Smooth muscle cell (in vitro differentiated cells): ENCODE measurements around the gene PHKG2. TPM values are rescaled to one million over a fixed set of nuclear protein-coding genes. Genes with fewer than 3 reads are reported as not detected.
A peak's percentile ranks its signal among the peaks of the same experiment; 100 is the strongest.

Source experiments
- DNase-seq: peaks from one replicate; lab custom pipeline; 2025; ENCODE audit not compliant: unreplicated experiment; lab: John Stamatoyannopoulos, UW
- H2AFZ ChIP-seq: fragments of 200-600 bp; sonication (generic); 2 replicates; pipeline ENCODE4 v1.6.0; 2016; ENCODE audit warnings: antibody characterized with exemption, low read depth, mild to moderate bottlenecking
- H3F3A ChIP-seq: fragments of 200-600 bp; sonication (generic); 2 replicates; pipeline ENCODE4 v1.6.0; 2017; ENCODE audit warnings: antibody characterized with exemption, low read depth
- H3K27ac ChIP-seq: fragments of 200-600 bp; sonication (generic); 2 replicates; pipeline ENCODE4 v1.5.1; 2016; ENCODE audit warnings: low read depth, mild to moderate bottlenecking
- H3K27me3 ChIP-seq: fragments of 200-600 bp; sonication (generic); 2 replicates; pipeline ENCODE4 v1.6.1; 2016; ENCODE audit warnings: low read depth, mild to moderate bottlenecking
- H3K36me3 ChIP-seq: fragments of 200-600 bp; sonication (generic); 2 replicates; pipeline ENCODE4 v1.5.1; 2016; ENCODE audit warnings: low read depth
- H3K4me1 ChIP-seq: fragments of 200-600 bp; sonication (generic); 2 replicates; pipeline ENCODE4 v1.5.1; 2016; ENCODE audit warnings: low read depth
- H3K4me2 ChIP-seq: fragments of 200-600 bp; sonication (generic); 2 replicates; pipeline ENCODE4 v1.6.0; 2016; ENCODE audit warnings: mild to moderate bottlenecking
- H3K4me3 ChIP-seq: fragments of 200-600 bp; sonication (generic); 2 replicates; pipeline ENCODE4 v1.5.1; 2016; ENCODE audit warnings: mild to moderate bottlenecking
- H3K79me2 ChIP-seq: fragments of 200-600 bp; sonication (generic); 2 replicates; pipeline ENCODE4 v1.6.0; 2016; ENCODE audit warnings: low read depth, mild to moderate bottlenecking
- H3K9ac ChIP-seq: fragments of 200-600 bp; sonication (generic); 2 replicates; pipeline ENCODE4 v1.6.0; 2016; ENCODE audit warnings: low read depth
- H3K9me3 ChIP-seq: fragments of 200-600 bp; sonication (generic); replicated peaks from 2 replicates; pipeline ENCODE4 v1.5.1; 2016; ENCODE audit warnings: low read depth
- H4K20me1 ChIP-seq: fragments of 200-600 bp; sonication (generic); 2 replicates; pipeline ENCODE4 v1.6.0; 2016; ENCODE audit warnings: low read depth
- CTCF ChIP-seq: fragments of 200-600 bp; sonication (generic); IDR thresholded peaks from 2 replicates; pipeline ENCODE4 v1.5.1; 2017; ENCODE audit warnings: borderline replicate concordance, mild to moderate bottlenecking, antibody characterized with exemption; ENCODE audit not compliant: insufficient read depth, poor library complexity, severe bottlenecking
- WGBS: methylation state at CpG from one replicate; pipeline ENCODE4 v1.1.7; 2016; ENCODE audit warnings: low lambda C conversion rate; 5-methylcytosine and 5-hydroxymethylcytosine counted together
- polyA plus RNA-seq: library from polyadenylated mRNA; unstranded; fragments of >200 nt; fragmentation: Nextera tagmentation; extraction: Ambion mirVana; gene quantifications from 2 replicates; pipeline ENCODE4 v1.2.1, GENCODE V29; 2016
- total RNA-seq: library from RNA; depleted of rRNA; stranded (reverse); fragments of >200 nt; gene quantifications from 2 replicates; pipeline ENCODE4 v1.2.3, GENCODE V29; 2014

The PHKG2 gene
- total and polyA plus RNA-seq, 2 experiments from 2014 or later: 24.9 to 39.1 TPM

- Histone ChIP-seq H3K27me3 (no peaks in the 10 kb centered on the region), H3K27ac (no peak overlapping the region), H3K9me3 (no peaks in the 10 kb centered on the region), H3K9ac (no peak overlapping the region), H3K36me3 (no peaks in the 10 kb centered on the region), H3K4me2 (no peak overlapping the region), H3K4me1 (peaks cover 17% of the 10 kb centered on the region), H3K4me3 (no peak overlapping the region), H2AFZ (no peak overlapping the region), H3F3A (peaks cover 8% of the 10 kb centered on the region), H4K20me1 (peaks cover 8% of the 10 kb centered on the region), H3K79me2 (peaks cover 23% of the 10 kb centered on the region)
- no peak for DNase-seq
- WGBS: 96% methylated on average over 7 of the region's 7 CpGs
- no peak for TF ChIP-seq CTCF
These were observed 11.9 kb downstream of the PHKG2 start for GRCh38 chr16:30760001-30760559.

- no peak for DNase-seq
- peaks cover 8% of the 10 kb centered on the region for H3F3A ChIP-seq
- peak overlapping the region; percentile 85 for H3K27ac ChIP-seq
- H3K9ac ChIP-seq: peak overlapping the region; percentile 71
- no peaks in the 10 kb centered on the region for H3K27me3 ChIP-seq
- H3K9me3 ChIP-seq: no peaks in the 10 kb centered on the region
- peaks cover 8% of the 10 kb centered on the region for H4K20me1 ChIP-seq
- no peaks in the 10 kb centered on the region for H3K36me3 ChIP-seq
- TF ChIP-seq CTCF: no peak
- H2AFZ ChIP-seq: no peak overlapping the region
- peak overlapping the region; percentile 89 for H3K4me2 ChIP-seq
- 33% methylated on average over 26 of the region's 26 CpGs for WGBS
- H3K4me3 ChIP-seq: peak overlapping the region; percentile 65
- H3K79me2 ChIP-seq: peaks cover 30% of the 10 kb centered on the region
- peaks cover 17% of the 10 kb centered on the region for H3K4me1 ChIP-seq
These were observed 12.6 kb downstream of the PHKG2 start for GRCh38 chr16:30760577-30761426.

- Histone ChIP-seq H4K20me1 (peaks cover 8% of the 10 kb centered on the region), H3K4me1 (peaks cover 17% of the 10 kb centered on the region), H3K27ac (peak overlapping the region; percentile 85), H3K4me3 (peak overlapping the region; percentile 65), H3K36me3 (no peaks in the 10 kb centered on the region), H3K9ac (peak overlapping the region; percentile 71), H2AFZ (peak overlapping the region; percentile 28), H3F3A (peaks cover 8% of the 10 kb centered on the region), H3K79me2 (peaks cover 31% of the 10 kb centered on the region), H3K27me3 (no peaks in the 10 kb centered on the region), H3K4me2 (peak overlapping the region; percentile 89), H3K9me3 (no peaks in the 10 kb centered on the region)
- no peak for TF ChIP-seq CTCF
- WGBS: 1% methylated on average over 64 of the region's 64 CpGs
- no peak for DNase-seq
These were observed 13.3 kb downstream of the PHKG2 start for GRCh38 chr16:30761427-30761927.
